ENCODE results near the gene UNC13D. TPM values are rescaled to one million over a fixed set of nuclear protein-coding genes. Genes with fewer than 3 reads are reported as not detected.

Gene UNC13D
- total and polyA plus RNA-seq, 9 of the 15 experiments (the other 6 are each of a cell fraction or from before 2014, with no cell fraction given), result 0.86 to 244 (median 69.2) TPM

DNA sequence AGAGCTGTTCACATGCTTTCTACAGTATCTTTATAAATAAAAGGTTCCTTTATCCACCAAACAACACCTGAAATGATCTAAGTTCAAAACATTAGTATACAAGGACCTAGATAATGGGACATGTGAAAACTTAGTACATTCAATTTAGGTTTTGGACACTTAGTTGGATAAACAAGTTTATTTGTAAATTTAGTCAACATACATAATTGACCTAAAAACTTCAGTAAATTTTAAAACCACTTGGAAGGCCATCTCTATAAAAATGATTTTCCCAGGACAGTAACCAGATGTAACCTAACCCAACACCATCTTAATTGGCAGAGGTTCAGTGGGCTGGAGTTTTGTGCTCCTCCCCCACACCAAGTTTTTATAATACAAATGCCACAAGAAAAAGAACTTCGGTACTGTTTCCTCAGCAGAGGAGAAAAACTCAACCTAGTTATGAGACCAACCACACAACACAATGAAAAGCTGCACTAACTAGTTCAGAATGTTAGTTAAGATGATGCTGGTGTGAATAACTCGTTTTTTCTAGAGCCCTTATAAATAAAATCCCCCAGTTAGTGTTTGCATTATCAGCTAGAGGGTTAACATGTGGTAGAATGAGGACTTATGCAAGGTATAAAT, 66.8 kb downstream of the UNC13D start:
- Histone ChIP-seq H3K9ac (ENCODE audit: insufficient read depth in 1 of 2, low read depth in 2 of 2, low read length in 2 of 2) (peak overlapping the region in 1 of 2 experiments; percentile 94; a peak in 2 of 4 replicates), H3K9me3 (replicated peaks; ENCODE audit: control insufficient read depth, insufficient read depth, low read depth, low read length) (no peaks in the 10 kb centered on the region), H3K27ac (ENCODE audit: extremely low read depth, low read depth, low read length) (peak overlapping the region; percentile 35; the same call in 2 of the 3 replicates), H3K4me3 (peak overlapping the region; percentile 85), H3K79me2 (ENCODE audit: control insufficient read depth, insufficient read depth, low read length) (peaks cover 35% of the 10 kb centered on the region), H3K4me2 (ENCODE audit: insufficient read depth, low read length) (peak overlapping the region; percentile 86), H3K9me1 (ENCODE audit: control insufficient read depth, insufficient read depth, low read length) (no peaks in the 10 kb centered on the region), H2AFZ (ENCODE audit: low read depth, low read length) (no peak overlapping the region), H3K4me1 (replicated peaks in 1 of 2; ENCODE audit: control insufficient read depth in 2 of 2, insufficient read depth in 2 of 2, low read length in 2 of 2) (peaks cover 3 to 7% of the 10 kb centered on the region in 2 experiments; a peak in 4 of 5 replicates), H3K27me3 (ENCODE audit: control insufficient read depth in 2 of 2, insufficient read depth in 2 of 2, low read length in 2 of 2) (no peaks in the 10 kb centered on the region), H4K20me1 (replicated peaks; ENCODE audit: control insufficient read depth, insufficient read depth, low read length) (peaks cover 42% of the 10 kb centered on the region), H3K36me3 (ENCODE audit: control insufficient read depth, insufficient read depth, low read length) (peaks cover 31% of the 10 kb centered on the region)
- ATAC-seq, result no peak
- 10% methylated on average over 2 of the region's 2 CpGs for WGBS (ENCODE audit: insufficient coverage, low coverage, missing lambda C conversion rate)
- ChIA-PET CTCF (ENCODE audit: low intra/inter-chr PET ratio) (no interaction called here), POLR2A (interaction anchor here (0.6 to 11.1 kb wide), 36 partner anchors 8 to 459 kb away, joined by 3 to 464 read pairs (median 7); partner anchors contain the start of genes CDK3, GALK1, SRP68 and TRIM65)
- no peak for DNase-seq (ENCODE audit: extremely low read depth in 1 of 4, low spot score in 3 of 4)
- intact Hi-C loops (cut with micrococcal nuclease), result loop anchor here (5.0 kb wide), 1 partner anchor 70 kb away; no protein-coding TSS in a partner anchor
- FAIRE-seq, result no peak
- in situ Hi-C loops (cut with MboI), result loop anchor here (10.0 kb wide), 1 partner anchor 227 kb away; the partner anchor contains the start of gene CDK3
- BruUV-seq (replicated peaks), result no TSS peak
- peak; percentile 30 to 32; a peak in 2 of 4 replicates for TF ChIP-seq MLLT1 (IDR thresholded peaks at IDR 0.05)
- TF ChIP-seq ILF3 (IDR thresholded peaks at IDR 0.05; ENCODE audit: borderline replicate concordance), result 0 out of 2 replicates have a peak, but pooled peaks have one; percentile 34
- TF ChIP-seq, protein P1, sequence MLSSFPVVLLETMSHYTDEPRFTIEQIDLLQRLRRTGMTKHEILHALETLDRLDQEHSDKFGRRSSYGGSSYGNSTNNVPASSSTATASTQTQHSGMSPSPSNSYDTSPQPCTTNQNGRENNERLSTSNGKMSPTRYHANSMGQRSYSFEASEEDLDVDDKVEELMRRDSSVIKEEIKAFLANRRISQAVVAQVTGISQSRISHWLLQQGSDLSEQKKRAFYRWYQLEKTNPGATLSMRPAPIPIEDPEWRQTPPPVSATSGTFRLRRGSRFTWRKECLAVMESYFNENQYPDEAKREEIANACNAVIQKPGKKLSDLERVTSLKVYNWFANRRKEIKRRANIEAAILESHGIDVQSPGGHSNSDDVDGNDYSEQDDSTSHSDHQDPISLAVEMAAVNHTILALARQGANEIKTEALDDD (IDR thresholded peaks at IDR 0.05), result peak; percentile 58
- peak; percentile 56 for TF ChIP-seq POLR2G (IDR thresholded peaks at IDR 0.05; ENCODE audit: low read depth, low read length)
- TF ChIP-seq ZSCAN32 (CRISPR knock-in tag; IDR thresholded peaks at IDR 0.05), result peak; percentile 33; the same call in 1 of the 2 replicates
- TF ChIP-seq ZNF444 (CRISPR knock-in tag; IDR thresholded peaks at IDR 0.05), result peak; percentile 32; the same call in 1 of the 2 replicates
- TF ChIP-seq KLF10 (CRISPR knock-in tag; IDR thresholded peaks at IDR 0.05), result 0 out of 2 replicates have a peak, but pooled peaks have one; percentile 3
- 0 out of 4 replicates have a peak, but pooled peaks of 1 of the 2 experiments have one; percentile 11 for TF ChIP-seq NONO (IDR thresholded peaks at IDR 0.05; ENCODE audit: low read depth in 2 of 2, low read length in 1 of 2)
- TF ChIP-seq GTF2B (IDR thresholded peaks at IDR 0.05; ENCODE audit: extremely low read depth, insufficient read length), result no peak
- no peak for TF ChIP-seq ZNF124 (CRISPR knock-in tag; IDR thresholded peaks at IDR 0.05)
- TF ChIP-seq RBFOX2 (IDR thresholded peaks at IDR 0.05; ENCODE audit: low read depth, low read length), result peak; percentile 64
- TF ChIP-seq KHSRP (IDR thresholded peaks at IDR 0.05), result peak; percentile 26; the same call in 1 of the 2 replicates
- TF ChIP-seq STAT5A (IDR thresholded peaks at IDR 0.05; ENCODE audit: borderline replicate concordance, low read length), result peak; percentile 6; the same call in 1 of the 2 replicates
- TF ChIP-seq CCNT2 (IDR thresholded peaks at IDR 0.05; ENCODE audit: borderline replicate concordance, extremely low read depth, insufficient read length, low read depth, low read length), result peak; percentile 8
- TF ChIP-seq, protein P2, sequence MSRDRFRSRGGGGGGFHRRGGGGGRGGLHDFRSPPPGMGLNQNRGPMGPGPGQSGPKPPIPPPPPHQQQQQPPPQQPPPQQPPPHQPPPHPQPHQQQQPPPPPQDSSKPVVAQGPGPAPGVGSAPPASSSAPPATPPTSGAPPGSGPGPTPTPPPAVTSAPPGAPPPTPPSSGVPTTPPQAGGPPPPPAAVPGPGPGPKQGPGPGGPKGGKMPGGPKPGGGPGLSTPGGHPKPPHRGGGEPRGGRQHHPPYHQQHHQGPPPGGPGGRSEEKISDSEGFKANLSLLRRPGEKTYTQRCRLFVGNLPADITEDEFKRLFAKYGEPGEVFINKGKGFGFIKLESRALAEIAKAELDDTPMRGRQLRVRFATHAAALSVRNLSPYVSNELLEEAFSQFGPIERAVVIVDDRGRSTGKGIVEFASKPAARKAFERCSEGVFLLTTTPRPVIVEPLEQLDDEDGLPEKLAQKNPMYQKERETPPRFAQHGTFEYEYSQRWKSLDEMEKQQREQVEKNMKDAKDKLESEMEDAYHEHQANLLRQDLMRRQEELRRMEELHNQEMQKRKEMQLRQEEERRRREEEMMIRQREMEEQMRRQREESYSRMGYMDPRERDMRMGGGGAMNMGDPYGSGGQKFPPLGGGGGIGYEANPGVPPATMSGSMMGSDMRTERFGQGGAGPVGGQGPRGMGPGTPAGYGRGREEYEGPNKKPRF (IDR thresholded peaks at IDR 0.05; ENCODE audit: low read depth, low read length), result no peak
- 0 out of 2 replicates have a peak, but pooled peaks have one; percentile 4 for TF ChIP-seq POLR2H (tag; IDR thresholded peaks at IDR 0.05; ENCODE audit: low read depth)
